Trophoblast cell (in vitro differentiated cells and primary cell): ENCODE measurements around the gene LRTM2.
A peak's percentile ranks its signal among the peaks of the same experiment; 100 is the strongest.

Experiments
- DNase-seq, 2 donors: peaks; one replicate each; pipeline ENCODE4 v3.0.0-alpha.2; 2016
- H2AFZ ChIP-seq: 2 replicates; pipeline ENCODE4 v1.6.1; 2013; ENCODE audit warnings: low read length, moderate library complexity, mild to moderate bottlenecking; ENCODE audit not compliant: insufficient read depth, poor library complexity
- H2AK5ac ChIP-seq: 2 replicates; pipeline ENCODE4 v1.6.1; 2013; ENCODE audit warnings: mild to moderate bottlenecking, low read length
- H2BK120ac ChIP-seq: 2 replicates; pipeline ENCODE4 v1.6.1; 2013; ENCODE audit warnings: low read length, mild to moderate bottlenecking, moderate library complexity; ENCODE audit not compliant: insufficient read depth, poor library complexity
- H2BK12ac ChIP-seq: 2 replicates; pipeline ENCODE4 v1.6.1; 2013; ENCODE audit warnings: mild to moderate bottlenecking, low read length, moderate library complexity
- H2BK5ac ChIP-seq: 2 replicates; pipeline ENCODE4 v1.6.1; 2013; ENCODE audit warnings: low read length, low read depth, moderate library complexity, mild to moderate bottlenecking; ENCODE audit not compliant: poor library complexity
- H3K14ac ChIP-seq: 2 replicates; pipeline ENCODE4 v1.6.1; 2013; ENCODE audit warnings: mild to moderate bottlenecking, low read length
- H3K18ac ChIP-seq: 2 replicates; pipeline ENCODE4 v1.6.1; 2013; ENCODE audit warnings: mild to moderate bottlenecking, low read length
- H3K23ac ChIP-seq: 2 replicates; pipeline ENCODE4 v1.6.1; 2013; ENCODE audit warnings: low read length
- H3K27ac ChIP-seq: 2 replicates; pipeline ENCODE4 v1.5.1; 2013; ENCODE audit warnings: low read depth, mild to moderate bottlenecking, inconsistent platforms, low read length, moderate library complexity
- H3K27me3 ChIP-seq: 2 replicates; pipeline ENCODE4 v1.6.1; 2013; ENCODE audit warnings: inconsistent platforms, mild to moderate bottlenecking, low read length, moderate library complexity; ENCODE audit not compliant: insufficient read depth
- H3K36me3 ChIP-seq, 2 experiments: 1 replicate in 1 of 2; 2 replicates in 1 of 2; pipeline ENCODE4 v1.6.1; 2013; ENCODE audit warnings: low read length in 2 of 2, mild to moderate bottlenecking in 2 of 2, moderate library complexity in 1 of 2; ENCODE audit not compliant: insufficient read depth in 2 of 2, control insufficient read depth in 1 of 2
- H3K4ac ChIP-seq: 2 replicates; pipeline ENCODE4 v1.6.1; 2013; ENCODE audit warnings: low read depth, mild to moderate bottlenecking, low read length, moderate library complexity
- H3K4me1 ChIP-seq, 2 experiments: 1 replicate in 1 of 2; 2 replicates in 1 of 2; pipeline ENCODE4 v1.6.1; 2013; ENCODE audit warnings: low read length in 2 of 2, mild to moderate bottlenecking in 2 of 2, moderate library complexity in 1 of 2; ENCODE audit not compliant: insufficient read depth in 2 of 2, control insufficient read depth in 1 of 2
- H3K4me2 ChIP-seq: 2 replicates; pipeline ENCODE4 v1.6.1; 2013; ENCODE audit warnings: inconsistent platforms, mild to moderate bottlenecking, low read length, moderate library complexity
- H3K4me3 ChIP-seq: 2 replicates; pipeline ENCODE4 v1.5.1; 2013; ENCODE audit warnings: mild to moderate bottlenecking, low read depth, low read length, inconsistent platforms
- H3K79me1 ChIP-seq: one replicate; pipeline ENCODE4 v1.6.1; 2013; ENCODE audit warnings: low read length
- H3K79me2 ChIP-seq: 2 replicates; pipeline ENCODE4 v1.6.1; 2013; ENCODE audit warnings: low read length, mild to moderate bottlenecking; ENCODE audit not compliant: control insufficient read depth, insufficient read depth, poor library complexity
- H3K9ac ChIP-seq: 2 replicates; pipeline ENCODE4 v1.6.1; 2013; ENCODE audit warnings: mild to moderate bottlenecking, low read length
- H3K9me3 ChIP-seq: 2 replicates; pipeline ENCODE4 v1.6.1; 2013; ENCODE audit warnings: low read depth, mild to moderate bottlenecking, control low read depth, inconsistent platforms, low read length; ENCODE audit not compliant: insufficient read depth
- H4K12ac ChIP-seq: 2 replicates; pipeline ENCODE4 v1.6.1; 2013; ENCODE audit warnings: low read depth, mild to moderate bottlenecking, low read length, moderate library complexity
- H4K8ac ChIP-seq: 2 replicates; pipeline ENCODE4 v1.6.1; 2013; ENCODE audit warnings: low read depth, mild to moderate bottlenecking, low read length, moderate library complexity
- H4K91ac ChIP-seq: one replicate; pipeline ENCODE4 v1.6.1; 2013; ENCODE audit warnings: low read depth, mild to moderate bottlenecking, low read length, moderate library complexity
- WGBS: extraction: QIAGEN DNeasy Blood & Tissue Kit; methylation state at CpG from one replicate; pipeline ENCODE4 v1.1.7; 2013; ENCODE audit warnings: missing lambda C conversion rate; ENCODE audit not compliant: insufficient read length, insufficient coverage; ENCODE audit errors: extremely low coverage; 5-methylcytosine and 5-hydroxymethylcytosine counted together

Gene LRTM2

DNA sequence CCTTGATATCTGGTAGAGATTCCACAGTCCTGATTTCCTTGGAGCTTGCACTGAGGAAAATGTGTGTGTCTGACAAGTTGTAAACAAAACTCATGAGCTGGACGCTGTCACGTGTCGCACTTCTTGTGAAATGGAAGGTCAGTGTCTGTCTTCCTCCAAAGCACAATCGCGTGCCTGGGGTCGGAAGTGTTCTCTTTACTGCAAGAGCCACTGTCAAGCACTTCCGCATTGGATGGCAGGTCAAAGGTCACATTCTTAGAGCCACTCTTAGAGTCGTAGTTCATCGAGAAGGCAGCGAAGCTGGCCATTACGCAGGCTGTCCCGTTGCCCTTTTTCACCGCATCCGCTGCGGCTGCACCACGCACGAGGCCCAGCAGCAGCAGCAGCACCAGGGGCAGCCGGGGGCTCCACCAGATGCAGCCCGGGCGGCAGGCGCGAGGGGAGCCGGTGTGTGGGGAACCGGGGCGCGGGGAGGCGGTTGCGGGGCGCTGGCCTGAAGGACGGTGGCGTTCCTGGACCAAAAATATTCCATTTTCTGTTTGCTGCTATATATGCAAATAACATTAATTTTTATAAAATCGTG, 45.0 kb downstream of the LRTM2 start:
- Histone ChIP-seq H2AFZ (no peak overlapping the region), H4K91ac (no peak overlapping the region), H3K9me3 (peaks cover 4% of the 10 kb centered on the region), H2BK120ac (no peak overlapping the region), H4K12ac (no peak overlapping the region), H3K4ac (no peak overlapping the region), H3K79me1 (no peaks in the 10 kb centered on the region), H3K9ac (no peak overlapping the region), H3K27me3 (no peaks in the 10 kb centered on the region), H3K23ac (no peak overlapping the region), H2BK5ac (no peak overlapping the region), H3K36me3 (no peaks in the 10 kb centered on the region), H2AK5ac (no peak overlapping the region), H3K14ac (no peak overlapping the region), H3K4me1 (peaks cover 2 to 5% of the 10 kb centered on the region in 2 experiments), H3K79me2 (no peaks in the 10 kb centered on the region), H3K27ac (no peak overlapping the region), H4K8ac (no peak overlapping the region), H3K4me3 (no peak overlapping the region), H3K18ac (no peak overlapping the region), H2BK12ac (no peak overlapping the region), H3K4me2 (no peak overlapping the region)
- WGBS = no CpG with 5 or more reads among the region's 32 CpGs
- DNase-seq = no peak

DNA sequence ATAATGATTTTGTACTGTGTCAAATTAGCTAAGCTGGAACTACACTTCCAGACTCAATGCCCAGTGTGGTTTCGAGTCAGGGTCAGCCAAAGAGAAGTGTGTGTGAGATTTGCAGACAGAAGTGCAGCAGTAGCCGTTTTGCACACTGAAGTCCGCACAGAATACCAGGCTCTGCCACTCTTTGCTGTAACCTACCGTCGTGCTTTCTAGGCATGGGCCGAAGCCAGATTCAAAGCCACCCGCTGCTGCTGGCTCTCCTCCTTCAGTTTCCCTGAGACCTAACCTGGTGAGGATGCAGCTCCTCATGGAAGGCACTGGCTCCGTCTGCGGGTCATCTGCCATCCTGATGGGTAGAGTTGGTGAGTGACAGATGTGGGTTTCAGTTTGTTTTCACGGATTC, 48.8 kb downstream of the LRTM2 start:
- no peaks in the 10 kb centered on the region for H3K79me1 ChIP-seq
- DNase-seq = no peak
- H4K12ac ChIP-seq = no peak overlapping the region
- H3K4ac ChIP-seq = no peak overlapping the region
- no CpG with 5 or more reads among the region's 10 CpGs for WGBS
- no peak overlapping the region for H3K23ac ChIP-seq
- H2AK5ac ChIP-seq = no peak overlapping the region
- H2BK12ac ChIP-seq = no peak overlapping the region
- H3K9me3 ChIP-seq = peaks cover 12% of the 10 kb centered on the region
- H2BK5ac ChIP-seq = no peak overlapping the region
- H3K27me3 ChIP-seq = no peaks in the 10 kb centered on the region
- H3K14ac ChIP-seq = no peak overlapping the region
- no peak overlapping the region for H3K9ac ChIP-seq
- no peak overlapping the region for H4K91ac ChIP-seq
- H4K8ac ChIP-seq = no peak overlapping the region
- no peak overlapping the region for H3K18ac ChIP-seq
- no peak overlapping the region for H3K4me2 ChIP-seq
- no peak overlapping the region for H2BK120ac ChIP-seq
- no peaks in the 10 kb centered on the region for H3K79me2 ChIP-seq
- H3K4me3 ChIP-seq = no peak overlapping the region
- no peak overlapping the region for H2AFZ ChIP-seq
- peaks cover 2 to 5% of the 10 kb centered on the region in 2 experiments for H3K4me1 ChIP-seq
- no peaks in the 10 kb centered on the region for H3K36me3 ChIP-seq
- no peak overlapping the region for H3K27ac ChIP-seq

DNA sequence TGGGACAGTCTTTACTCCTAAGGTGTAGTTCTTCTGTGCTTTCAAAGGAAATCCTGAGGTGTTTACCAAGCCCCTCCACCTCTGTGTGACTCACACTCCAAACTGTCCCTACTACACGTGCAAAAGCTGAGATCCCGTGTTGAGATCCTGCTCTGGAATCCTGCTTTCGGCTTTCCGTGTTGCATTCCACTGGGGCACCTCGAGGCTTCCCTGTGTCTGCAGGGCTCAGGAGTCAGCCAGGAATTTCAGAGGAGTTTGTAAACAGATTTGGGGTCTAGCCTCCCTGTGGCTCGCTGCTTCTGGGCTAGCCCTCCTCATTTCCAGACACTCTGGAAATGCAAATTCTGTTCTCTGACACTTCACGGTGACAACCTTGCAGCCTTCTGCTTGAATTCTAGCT, 49.7 kb downstream of the LRTM2 start:
- Histone ChIP-seq H3K18ac (no peak overlapping the region), H4K91ac (no peak overlapping the region), H3K9me3 (peaks cover 9% of the 10 kb centered on the region), H3K4me1 (peaks cover 0 to 2% of the 10 kb centered on the region in 2 experiments), H2BK12ac (no peak overlapping the region), H4K8ac (no peak overlapping the region), H2AK5ac (no peak overlapping the region), H3K14ac (no peak overlapping the region), H3K9ac (no peak overlapping the region), H3K36me3 (no peaks in the 10 kb centered on the region), H3K27me3 (no peaks in the 10 kb centered on the region), H2BK120ac (no peak overlapping the region), H3K23ac (no peak overlapping the region), H3K79me1 (no peaks in the 10 kb centered on the region), H4K12ac (no peak overlapping the region), H2BK5ac (no peak overlapping the region), H3K4ac (no peak overlapping the region), H3K4me3 (no peak overlapping the region), H3K4me2 (no peak overlapping the region), H3K27ac (no peak overlapping the region), H3K79me2 (no peaks in the 10 kb centered on the region), H2AFZ (no peak overlapping the region)
- peak; percentile 12 to 34 for DNase-seq
- no CpG with 5 or more reads among the region's 7 CpGs for WGBS

DNA sequence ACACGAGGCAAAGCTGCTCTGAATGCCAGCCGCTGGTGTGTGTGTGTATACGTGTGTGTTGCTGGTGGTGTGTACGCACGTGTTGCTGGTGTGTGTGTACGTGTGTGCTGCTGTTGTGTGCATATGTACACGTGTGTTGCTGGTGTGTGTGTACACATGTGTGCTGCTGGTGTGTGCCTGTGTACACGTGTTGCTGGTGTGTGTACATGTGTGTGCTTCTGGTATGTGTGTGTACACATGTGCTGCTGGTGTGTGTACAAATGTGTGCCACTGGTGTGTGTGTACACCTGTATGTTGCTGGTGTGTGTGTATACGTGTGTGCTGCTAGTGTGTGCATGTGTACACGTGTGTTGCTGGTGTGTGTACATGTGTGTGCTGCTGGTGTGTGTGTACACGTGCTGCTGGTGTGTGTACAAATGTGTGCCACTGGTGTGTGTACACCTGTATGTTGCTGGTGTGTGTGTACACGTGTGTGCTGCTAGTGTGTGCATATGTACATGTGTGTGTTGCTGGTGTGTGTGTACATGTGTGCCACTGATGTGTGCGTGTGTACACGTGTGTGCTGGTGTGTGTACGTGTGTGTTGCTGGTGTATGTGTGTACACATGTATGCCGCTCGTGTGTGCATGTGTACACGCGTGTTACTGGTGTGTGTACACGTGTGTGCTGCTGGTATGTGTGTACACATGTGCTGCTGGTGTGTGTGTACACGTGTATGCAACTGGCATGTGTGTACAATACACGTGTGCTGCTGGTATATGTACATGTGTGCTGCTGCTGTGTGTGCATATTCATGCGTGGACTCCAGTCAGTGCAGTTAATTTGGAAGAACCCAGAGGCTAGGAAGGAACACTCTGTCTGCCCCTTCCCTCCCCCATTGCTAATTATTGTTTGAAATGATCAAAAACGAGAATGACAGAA, 50.9 kb downstream of the LRTM2 start:
- no peak overlapping the region for H4K91ac ChIP-seq
- H3K79me2 ChIP-seq = no peaks in the 10 kb centered on the region
- no peak overlapping the region for H2BK120ac ChIP-seq
- WGBS = no CpG with 5 or more reads among the region's 24 CpGs
- H2BK5ac ChIP-seq = no peak overlapping the region
- H2AFZ ChIP-seq = no peak overlapping the region
- no peak overlapping the region for H3K4me2 ChIP-seq
- no peak for DNase-seq
- H4K12ac ChIP-seq = no peak overlapping the region
- H3K9me3 ChIP-seq = peaks cover 9% of the 10 kb centered on the region
- no peak overlapping the region for H2AK5ac ChIP-seq
- H3K9ac ChIP-seq = no peak overlapping the region
- H3K4me1 ChIP-seq = no peaks in the 10 kb centered on the region
- H4K8ac ChIP-seq = no peak overlapping the region
- H2BK12ac ChIP-seq = no peak overlapping the region
- no peak overlapping the region for H3K18ac ChIP-seq
- H3K4ac ChIP-seq = no peak overlapping the region
- H3K4me3 ChIP-seq = peak overlapping the region; percentile 27
- no peak overlapping the region for H3K14ac ChIP-seq
- no peak overlapping the region for H3K27ac ChIP-seq
- H3K23ac ChIP-seq = peak overlapping the region; percentile 38
- H3K36me3 ChIP-seq = no peaks in the 10 kb centered on the region
- no peaks in the 10 kb centered on the region for H3K27me3 ChIP-seq
- no peaks in the 10 kb centered on the region for H3K79me1 ChIP-seq
